ENCODE results near the gene PSMD11.

The PSMD11 gene

GRCh38 chr17:32527146-32527545 lies 82.8 kb downstream of the PSMD11 start:
- DNase-seq (ENCODE audit: low read depth, low spot score): no peak
- no peak overlapping the region for H3K27ac ChIP-seq

GRCh38 chr17:32528825-32529224 lies 84.5 kb downstream of the PSMD11 start:
- DNase-seq (ENCODE audit: low read depth, low spot score): no peak
- H3K27ac ChIP-seq: no peak overlapping the region

- DNase-seq (ENCODE audit: low read depth, low spot score): no peak
- no peak overlapping the region for H3K27ac ChIP-seq
Observed at GRCh38 chr17:32529604-32530003, 85.3 kb downstream of the PSMD11 start.

Data from epithelial cell of prostate (primary cell).